Progenitor cell of endocrine pancreas (in vitro differentiated cells): ENCODE data around the gene HS3ST2. TPM values are rescaled to one million over a fixed set of nuclear protein-coding genes. Genes with fewer than 3 reads are reported as not detected.

Experiments used
- DNase-seq: peaks from one replicate; pipeline ENCODE4 v3.0.0; 2021; ENCODE audit warnings: low spot score; ENCODE audit not compliant: unreplicated experiment
- H3K27ac Mint-ChIP-seq: 2 replicates; pipeline ENCODE4 v1.8.0; 2021; ENCODE audit warnings: mild to moderate bottlenecking, moderate library complexity, mixed read lengths
- H3K27me3 Mint-ChIP-seq: 2 replicates; pipeline ENCODE4 v1.8.0; 2021; ENCODE audit warnings: mixed read lengths
- H3K36me3 Mint-ChIP-seq: 2 replicates; pipeline ENCODE4 v1.8.0; 2022; ENCODE audit warnings: mixed read lengths; ENCODE audit not compliant: insufficient read depth
- H3K4me1 Mint-ChIP-seq: 2 replicates; pipeline ENCODE4 v1.8.0; 2021; ENCODE audit warnings: low read depth, mixed read lengths
- H3K4me3 Mint-ChIP-seq: 2 replicates; pipeline ENCODE4 v1.8.0; 2021; ENCODE audit warnings: low read depth, mild to moderate bottlenecking, moderate library complexity, mixed read lengths
- H3K9me3 Mint-ChIP-seq: 2 replicates; pipeline ENCODE4 v1.8.0; 2021; ENCODE audit warnings: low read depth, mixed read lengths
- total RNA-seq: library from RNA; stranded (reverse); gene quantifications from 2 replicates; pipeline ENCODE4 v1.2.1, GENCODE V29; 2021
- TF ChIP-seq, protein P1 (sequence below): fragments of 200-600 bp; sonication (generic); IDR thresholded peaks from one replicate; pipeline ENCODE4 v1.5.0; 2021; ENCODE audit warnings: antibody characterized with exemption, mild to moderate bottlenecking; ENCODE audit not compliant: unreplicated experiment

Gene HS3ST2
- total RNA-seq, 1 donor from 2014 or later = not detected

DNA sequence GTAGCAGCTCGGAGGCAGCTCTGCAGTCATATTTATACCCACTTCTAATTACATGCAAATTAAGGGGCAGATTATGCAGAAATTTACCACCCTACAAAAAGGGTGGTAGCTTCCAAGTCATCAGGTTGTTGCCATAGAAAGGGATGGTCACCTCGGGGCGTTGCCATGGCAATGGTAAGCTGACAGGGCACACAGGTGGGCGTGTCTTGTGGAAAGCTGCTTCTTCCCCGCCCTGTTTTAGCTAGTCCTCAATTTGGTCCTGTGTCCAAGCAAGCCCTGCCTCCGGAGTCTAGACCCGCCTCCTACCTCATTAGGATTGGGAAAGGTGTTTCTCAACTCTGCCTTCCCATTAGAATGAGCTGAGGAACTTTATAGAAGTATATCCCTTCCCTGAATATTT is 98.7 kb downstream of the HS3ST2 start:
- Mint-ChIP-seq H3K27me3 (no peaks in the 10 kb centered on the region), H3K36me3 (no peaks in the 10 kb centered on the region), H3K4me1 (no peaks in the 10 kb centered on the region), H3K9me3 (no peaks in the 10 kb centered on the region), H3K4me3 (no peak overlapping the region), H3K27ac (no peak overlapping the region)
- TF ChIP-seq, protein P1, sequence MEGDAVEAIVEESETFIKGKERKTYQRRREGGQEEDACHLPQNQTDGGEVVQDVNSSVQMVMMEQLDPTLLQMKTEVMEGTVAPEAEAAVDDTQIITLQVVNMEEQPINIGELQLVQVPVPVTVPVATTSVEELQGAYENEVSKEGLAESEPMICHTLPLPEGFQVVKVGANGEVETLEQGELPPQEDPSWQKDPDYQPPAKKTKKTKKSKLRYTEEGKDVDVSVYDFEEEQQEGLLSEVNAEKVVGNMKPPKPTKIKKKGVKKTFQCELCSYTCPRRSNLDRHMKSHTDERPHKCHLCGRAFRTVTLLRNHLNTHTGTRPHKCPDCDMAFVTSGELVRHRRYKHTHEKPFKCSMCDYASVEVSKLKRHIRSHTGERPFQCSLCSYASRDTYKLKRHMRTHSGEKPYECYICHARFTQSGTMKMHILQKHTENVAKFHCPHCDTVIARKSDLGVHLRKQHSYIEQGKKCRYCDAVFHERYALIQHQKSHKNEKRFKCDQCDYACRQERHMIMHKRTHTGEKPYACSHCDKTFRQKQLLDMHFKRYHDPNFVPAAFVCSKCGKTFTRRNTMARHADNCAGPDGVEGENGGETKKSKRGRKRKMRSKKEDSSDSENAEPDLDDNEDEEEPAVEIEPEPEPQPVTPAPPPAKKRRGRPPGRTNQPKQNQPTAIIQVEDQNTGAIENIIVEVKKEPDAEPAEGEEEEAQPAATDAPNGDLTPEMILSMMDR = no peak
- DNase-seq = no peak

DNA sequence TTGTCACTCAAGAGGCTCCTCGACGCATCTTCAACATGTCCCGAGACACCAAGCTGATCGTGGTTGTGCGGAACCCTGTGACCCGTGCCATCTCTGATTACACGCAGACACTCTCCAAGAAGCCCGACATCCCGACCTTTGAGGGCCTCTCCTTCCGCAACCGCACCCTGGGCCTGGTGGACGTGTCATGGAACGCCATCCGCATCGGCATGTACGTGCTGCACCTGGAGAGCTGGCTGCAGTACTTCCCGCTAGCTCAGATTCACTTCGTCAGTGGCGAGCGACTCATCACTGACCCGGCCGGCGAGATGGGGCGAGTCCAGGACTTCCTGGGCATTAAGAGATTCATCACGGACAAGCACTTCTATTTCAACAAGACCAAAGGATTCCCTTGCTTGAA is 101.0 kb downstream of the HS3ST2 start:
- Mint-ChIP-seq H3K36me3 (no peaks in the 10 kb centered on the region), H3K9me3 (no peaks in the 10 kb centered on the region), H3K4me1 (no peaks in the 10 kb centered on the region)

DNA sequence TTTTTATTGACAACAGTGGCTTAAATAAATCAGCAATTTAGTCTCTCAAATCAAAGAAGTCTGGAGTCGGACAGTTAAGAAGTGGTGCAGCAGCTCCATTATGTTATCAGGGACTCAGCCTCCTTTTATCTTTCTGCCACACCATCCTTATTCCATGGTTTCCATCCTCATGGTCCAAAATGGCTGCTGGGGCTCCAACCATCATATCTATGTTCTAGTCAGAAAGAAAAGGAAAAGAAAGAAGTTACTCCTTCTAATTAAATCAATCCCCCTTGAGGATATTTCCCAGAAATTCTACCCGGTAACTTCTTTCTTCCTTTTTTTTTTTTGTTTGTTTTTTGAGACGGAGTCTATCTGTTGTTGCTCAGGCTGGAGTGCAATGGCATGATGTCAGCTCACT is 109.5 kb downstream of the HS3ST2 start:
- Mint-ChIP-seq H3K27ac (no peak overlapping the region), H3K9me3 (no peaks in the 10 kb centered on the region), H3K36me3 (no peaks in the 10 kb centered on the region), H3K4me1 (no peaks in the 10 kb centered on the region), H3K4me3 (no peak overlapping the region), H3K27me3 (peaks cover 7% of the 10 kb centered on the region)
- TF ChIP-seq, protein P1 = no peak
- DNase-seq = no peak

More for the DNA sequence above, 101.0 kb downstream of the HS3ST2 start:
- no peak overlapping the region for H3K27ac Mint-ChIP-seq
- no peak overlapping the region for H3K4me3 Mint-ChIP-seq
- peaks cover 3% of the 10 kb centered on the region for H3K27me3 Mint-ChIP-seq
- no peak for DNase-seq
- TF ChIP-seq, protein P1 = no peak

DNA sequence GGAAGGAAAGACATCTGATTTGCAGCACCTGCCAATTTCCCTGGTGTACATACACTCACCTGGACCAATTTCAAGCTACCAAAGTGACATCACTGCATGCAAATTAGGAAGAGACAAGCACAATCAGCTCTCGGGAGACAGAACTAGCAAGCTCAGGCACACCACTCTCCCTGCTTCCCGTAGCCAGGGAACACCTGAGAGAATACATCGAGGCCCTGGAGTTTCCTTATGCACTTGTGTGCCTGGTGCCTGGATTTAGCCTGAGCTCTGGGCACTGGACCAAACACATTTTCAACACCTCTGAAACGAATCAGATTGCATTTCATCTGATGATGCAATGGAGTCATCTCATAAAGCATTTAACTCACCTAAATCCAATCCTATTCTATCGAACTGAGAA is 110.5 kb downstream of the HS3ST2 start:
- TF ChIP-seq, protein P1 = no peak
- no peak for DNase-seq
- no peaks in the 10 kb centered on the region for H3K9me3 Mint-ChIP-seq
- H3K27me3 Mint-ChIP-seq = peaks cover 9% of the 10 kb centered on the region
- H3K36me3 Mint-ChIP-seq = no peaks in the 10 kb centered on the region
- no peaks in the 10 kb centered on the region for H3K4me1 Mint-ChIP-seq
- H3K4me3 Mint-ChIP-seq = no peak overlapping the region
- no peak overlapping the region for H3K27ac Mint-ChIP-seq

DNA sequence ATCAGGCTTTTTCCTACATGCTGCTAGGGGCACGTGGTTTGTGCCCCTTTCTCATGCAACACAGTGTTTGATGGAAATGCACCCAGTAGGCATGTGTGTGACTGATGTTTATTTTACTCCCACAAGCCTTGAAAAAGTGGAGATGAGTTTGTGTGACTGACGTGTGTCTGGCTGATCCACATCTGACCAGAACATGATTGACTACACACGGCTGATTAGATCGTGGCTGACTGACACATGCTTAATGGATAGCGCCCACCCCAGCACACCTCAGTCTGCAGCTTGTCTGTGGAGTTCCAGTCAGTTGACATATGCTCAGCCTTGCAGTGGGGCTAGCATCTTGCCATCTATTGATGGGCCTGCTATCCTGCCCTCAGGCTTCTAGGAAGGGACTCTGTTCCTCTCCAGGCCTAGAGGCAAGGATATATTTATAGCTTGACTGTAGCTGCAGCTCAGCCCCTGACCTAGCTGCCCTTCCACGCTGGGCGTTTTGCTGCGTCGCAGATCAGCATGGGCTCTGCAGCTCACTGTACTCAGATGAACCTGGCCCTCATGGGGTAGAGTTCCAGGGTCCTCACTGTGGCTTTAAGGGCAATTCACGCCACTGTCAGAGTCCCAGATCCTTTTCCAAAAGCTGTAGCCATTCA is 112.3 kb downstream of the HS3ST2 start:
- DNase-seq = no peak
- H3K4me1 Mint-ChIP-seq = no peaks in the 10 kb centered on the region
- TF ChIP-seq, protein P1 = no peak
- no peaks in the 10 kb centered on the region for H3K36me3 Mint-ChIP-seq
- H3K9me3 Mint-ChIP-seq = no peaks in the 10 kb centered on the region
- no peak overlapping the region for H3K27ac Mint-ChIP-seq
- no peak overlapping the region for H3K4me3 Mint-ChIP-seq
- H3K27me3 Mint-ChIP-seq = peaks cover 6% of the 10 kb centered on the region
